HG03565 (cell line): ENCODE results near the gene DLL1.

Source experiments
- ATAC-seq: cut with Tn5 transposase; IDR thresholded peaks from one replicate; pipeline ENCODE4 v1.9.1; 2021; ENCODE audit warnings: mild to moderate bottlenecking, moderate library complexity; ENCODE audit not compliant: unreplicated experiment

Gene DLL1

GRCh38 chr6:170295510-170296422, 4.9 kb upstream of the DLL1 start:
- no peak for ATAC-seq

GRCh38 chr6:170294813-170295509, 4.1 kb upstream of the DLL1 start:
- ATAC-seq, result no peak

GRCh38 chr6:170294298-170294730, 3.4 kb upstream of the DLL1 start:
- ATAC-seq, result no peak

DNA sequence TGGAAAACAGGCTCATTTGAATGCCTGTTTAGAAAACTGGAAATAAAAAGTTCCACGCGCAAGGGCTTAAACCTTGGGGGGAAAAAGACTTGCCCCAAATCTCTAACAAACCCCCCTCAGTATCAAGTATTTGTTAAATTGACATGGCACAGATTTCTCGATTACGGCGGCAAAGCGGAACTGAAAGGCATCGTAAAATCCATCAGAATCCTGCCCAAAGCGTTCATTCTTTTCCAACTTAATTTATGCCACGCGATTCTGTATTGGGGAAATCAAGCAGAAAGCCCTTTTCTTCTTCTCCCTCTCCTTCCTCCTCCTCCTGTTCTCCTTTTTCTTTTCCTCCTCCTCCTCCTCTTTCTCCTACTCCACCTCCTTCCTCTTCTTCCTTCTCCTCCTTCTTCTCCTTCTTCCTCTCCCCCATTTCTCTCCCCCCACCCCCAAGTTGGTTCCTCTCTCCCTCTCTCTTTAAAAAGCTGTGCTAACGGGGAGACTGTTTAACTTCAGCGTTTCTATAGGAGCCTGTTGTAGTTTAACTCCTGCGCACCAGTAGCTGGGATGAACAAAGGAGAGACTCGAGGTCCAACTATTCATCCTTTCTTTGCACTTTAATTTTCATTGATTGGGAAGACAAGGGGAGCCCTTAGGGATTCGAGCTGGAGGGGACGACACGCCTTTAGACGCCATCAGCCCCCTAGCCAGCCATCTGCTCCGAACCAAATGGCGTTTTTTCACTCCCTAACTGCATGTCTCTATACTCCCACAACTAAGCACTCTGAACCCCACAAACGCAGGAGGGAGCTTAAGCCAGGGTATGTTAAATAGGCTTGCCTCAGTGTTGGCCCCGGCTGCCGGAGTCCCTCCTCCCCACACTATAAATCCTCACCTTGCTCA, 2.7 kb upstream of the DLL1 start:
- ATAC-seq, result no peak

GRCh38 chr6:170292407-170293158, 1.7 kb upstream of the DLL1 start:
- ATAC-seq, result no peak

- ATAC-seq, result no peak
Measured at GRCh38 chr6:170292111-170292406, 1.2 kb upstream of the DLL1 start.

GRCh38 chr6:170291271-170292110, 613 bp upstream of the DLL1 start:
- no peak for ATAC-seq

- no peak for ATAC-seq
Measured at GRCh38 chr6:170289951-170290295, 955 bp downstream of the DLL1 start.

- no peak for ATAC-seq
Measured at GRCh38 chr6:170289180-170289931, 1.5 kb downstream of the DLL1 start.

GRCh38 chr6:170288852-170289179, 2.1 kb downstream of the DLL1 start:
- no peak for ATAC-seq

GRCh38 chr6:170288091-170288631, 2.7 kb downstream of the DLL1 start:
- no peak for ATAC-seq

GRCh38 chr6:170287371-170287876, 3.5 kb downstream of the DLL1 start:
- no peak for ATAC-seq

DNA sequence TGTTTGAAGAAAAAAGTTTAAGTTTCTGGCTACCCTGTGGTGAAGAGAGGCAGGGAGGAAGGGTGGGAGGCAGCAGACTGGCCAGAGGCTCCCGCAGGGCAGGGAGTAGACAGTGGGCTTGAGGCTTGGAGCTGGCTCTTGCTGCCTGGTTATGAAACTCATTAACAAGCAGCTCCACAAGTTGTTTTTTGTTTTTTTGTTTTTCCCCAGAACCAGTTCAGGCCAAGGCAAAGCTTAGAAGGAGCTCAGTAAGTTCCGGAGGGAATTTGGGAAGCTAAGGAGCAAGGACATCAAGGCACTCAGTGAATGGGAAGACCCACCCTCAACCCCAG, 4.0 kb downstream of the DLL1 start:
- no peak for ATAC-seq

DNA sequence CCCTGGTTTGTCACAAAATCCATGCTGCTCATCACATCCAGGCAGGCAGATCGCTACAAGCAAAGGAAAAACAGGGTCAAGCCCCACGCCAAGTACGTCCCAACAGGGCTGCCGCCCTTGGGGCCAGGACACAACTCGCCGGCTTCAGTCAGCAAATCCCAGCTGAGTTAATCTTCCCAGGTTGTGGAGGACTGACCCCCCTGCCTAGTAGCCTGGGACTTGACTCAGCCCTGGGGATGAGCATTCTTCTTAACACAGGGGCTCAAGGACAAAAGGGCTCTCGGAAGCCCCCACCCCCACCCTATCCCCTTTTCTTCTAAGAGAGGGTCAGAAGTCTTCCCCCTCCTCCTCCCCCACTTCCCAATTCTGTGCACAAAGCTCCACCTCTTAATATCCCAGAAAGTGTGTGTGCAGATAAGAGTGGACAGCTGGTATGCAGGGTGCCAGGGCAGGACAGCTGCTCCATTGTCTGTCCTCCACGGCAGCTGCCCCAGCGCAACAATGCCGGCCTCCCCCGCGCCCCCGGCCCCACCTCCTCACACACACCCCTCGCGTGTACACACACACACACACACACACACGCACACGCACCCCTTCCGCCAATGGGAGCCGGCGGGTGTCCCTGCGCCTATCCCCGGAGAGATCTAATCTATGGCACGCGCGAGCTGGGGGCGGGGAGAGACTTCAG, 4.5 kb downstream of the DLL1 start:
- no peak for ATAC-seq

DNA sequence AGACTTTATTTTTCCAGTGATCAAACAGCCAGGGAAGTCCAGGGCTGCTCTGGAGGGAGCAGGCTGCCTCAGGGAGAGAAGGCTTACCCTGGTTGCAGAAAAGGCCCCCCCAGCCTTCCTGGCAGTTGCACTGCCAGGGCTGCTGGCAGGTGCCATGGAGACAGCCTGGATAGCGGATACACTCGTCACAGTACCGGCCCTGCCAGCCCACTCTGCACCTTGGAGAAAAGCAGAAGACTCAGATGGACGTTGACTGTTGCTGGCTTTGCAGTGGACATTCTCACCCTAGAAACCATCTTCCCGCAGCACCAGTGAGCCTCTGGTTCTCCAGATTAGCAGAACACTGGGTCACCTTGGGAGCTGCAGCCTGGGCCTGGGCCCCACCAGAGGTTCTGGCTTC, 5.4 kb downstream of the DLL1 start:
- ATAC-seq, result no peak

- no peak for ATAC-seq
Measured at GRCh38 chr6:170284866-170285469, 5.9 kb downstream of the DLL1 start.

DNA sequence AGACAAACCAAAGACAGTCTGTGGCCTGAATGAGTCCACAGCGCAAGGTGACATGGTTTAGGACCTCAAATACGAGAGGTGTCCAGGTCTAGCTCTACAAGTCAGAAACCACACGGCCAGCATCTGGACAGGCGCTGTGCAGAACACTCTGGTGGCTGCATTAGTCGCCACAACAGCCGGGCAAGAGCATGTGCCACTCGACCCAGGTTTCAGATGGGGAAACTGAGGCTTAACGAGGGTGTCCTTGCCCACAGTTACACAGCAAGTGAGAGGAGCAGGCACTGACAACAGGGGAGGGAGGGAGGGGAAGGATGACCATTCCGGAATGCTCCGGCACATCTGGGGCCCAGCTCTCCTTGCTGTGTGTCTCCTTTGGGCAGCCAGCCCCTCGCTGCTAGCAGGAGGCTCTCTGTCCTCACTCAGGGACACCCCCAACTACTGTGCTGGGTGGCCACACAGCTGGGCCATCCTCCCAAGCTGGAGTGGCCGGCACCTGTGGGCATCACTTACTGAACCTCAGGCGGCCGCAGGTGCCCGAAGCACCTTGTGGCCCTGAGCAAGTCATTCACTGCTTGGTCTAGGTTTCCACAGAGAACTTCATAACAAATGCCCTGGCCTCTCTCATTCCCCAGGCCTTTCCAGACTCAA, 6.6 kb downstream of the DLL1 start:
- ATAC-seq, result no peak
